Stomach (tissue), 4 donors: Measurements from ENCODE around the gene OPN1MW.
"Not testable (repeated sequence)": the region's sequence is repeated elsewhere in the genome, so short reads cannot be mapped to it uniquely, and the experiment has no call there.

Experiments used
- CTCF ChIP-seq, 7 experiments: fragments of 450-650 bp in 4 of 7; fragments of 200-600 bp in 3 of 7; sonication (generic) in 3 of 7; IDR thresholded peaks; one replicate each; pipeline ENCODE4 v1.5.1; 2016 to 2019; ENCODE audit warnings: antibody characterized with exemption in 7 of 7, control low read depth in 2 of 7, mild to moderate bottlenecking in 1 of 7
- EP300 ChIP-seq: sonication (generic); formaldehyde crosslinking; IDR thresholded peaks from one replicate; pipeline ENCODE4 v1.6.1; 2017; ENCODE audit warnings: antibody characterized with exemption
- POLR2A ChIP-seq, 4 donors: fragments of 450-650 bp; IDR thresholded peaks; one replicate each; pipeline ENCODE4 v1.6.1; 2016; ENCODE audit warnings: antibody characterized with exemption in 4 of 4, control low read depth in 2 of 4, mild to moderate bottlenecking in 1 of 4, moderate library complexity in 1 of 4
- POLR2AphosphoS5 ChIP-seq, 3 donors: sonication (generic); formaldehyde crosslinking; IDR thresholded peaks; one replicate each; pipeline ENCODE4 v1.6.1; 2016; ENCODE audit warnings: antibody characterized with exemption in 3 of 3

GRCh38 chrX:154233620-154234019, 51.2 kb downstream of the OPN1MW start:
- TF ChIP-seq CTCF (IDR thresholded peaks at IDR 0.05); POLR2A (IDR thresholded peaks at IDR 0.05); POLR2AphosphoS5 (IDR thresholded peaks at IDR 0.05); EP300: not testable (repeated sequence)
